WTC11 (cell line): ENCODE data around the gene IGHMBP2. TPM values are rescaled to one million over a fixed set of nuclear protein-coding genes. Genes with fewer than 3 reads are reported as not detected.

ENCODE experiments used
- ATAC-seq: fragments of 200-7000 bp; cut with Tn5 transposase; 2 replicates; pipeline ENCODE4 v1.10.0; 2021; ENCODE audit warnings: mild to moderate bottlenecking, moderate library complexity
- CTCF ChIA-PET: fragments of 300-600 bp; sonication (Branson Sonifier 250); formaldehyde crosslinking; loops from one replicate; lab custom pipeline; 2021; ENCODE audit warnings: antibody characterized with exemption; lab: Charles Lee
- POLR2A ChIA-PET: fragments of 350-600 bp; sonication (Branson Sonifier 250); formaldehyde crosslinking; loops from one replicate; lab custom pipeline; 2021; ENCODE audit warnings: antibody characterized with exemption; lab: Charles Lee
- DNase-seq: peaks from one replicate; pipeline ENCODE4 v3.0.0; 2021; ENCODE audit warnings: low spot score
- H3K27ac Mint-ChIP-seq: 2 replicates; pipeline ENCODE4 v1.8.0; 2021; ENCODE audit warnings: mixed read lengths
- H3K27me3 Mint-ChIP-seq: 2 replicates; pipeline ENCODE4 v1.8.0; 2021; ENCODE audit warnings: low read depth, mild to moderate bottlenecking, moderate library complexity, mixed read lengths
- H3K36me3 Mint-ChIP-seq: 2 replicates; pipeline ENCODE4 v1.8.0; 2021; ENCODE audit warnings: mixed read lengths
- H3K4me1 Mint-ChIP-seq: 2 replicates; pipeline ENCODE4 v1.8.0; 2022; ENCODE audit warnings: mixed read lengths
- H3K4me3 Mint-ChIP-seq: 2 replicates; pipeline ENCODE4 v1.8.0; 2021; ENCODE audit warnings: mild to moderate bottlenecking, moderate library complexity, mixed read lengths
- H3K9me3 Mint-ChIP-seq: 2 replicates; pipeline ENCODE4 v1.8.0; 2021; ENCODE audit warnings: mixed read lengths
- CBFB ChIP-seq: sonication (generic); formaldehyde crosslinking; IDR thresholded peaks from 2 replicates; pipeline ENCODE4 v1.8.1; 2022; ENCODE audit warnings: mild to moderate bottlenecking, low read depth, missing genetic modification reagents
- ELF4 ChIP-seq: sonication (generic); formaldehyde crosslinking; IDR thresholded peaks from 2 replicates; pipeline ENCODE4 v1.8.1; 2022; ENCODE audit warnings: low read depth, mild to moderate bottlenecking, moderate library complexity, missing genetic modification reagents
- JAZF1 ChIP-seq: fragments of 250-450 bp; sonication (Bioruptor Pico); IDR thresholded peaks from 2 replicates; pipeline ENCODE4 v1.9.0; 2021; ENCODE audit warnings: moderate library complexity, mild to moderate bottlenecking, inconsistent platforms
- NFATC4 ChIP-seq: fragments of 250-450 bp; sonication (Bioruptor Pico); IDR thresholded peaks from 2 replicates; pipeline ENCODE4 v1.9.0; 2021; ENCODE audit warnings: mild to moderate bottlenecking
- NR2C2 ChIP-seq: sonication (generic); formaldehyde crosslinking; IDR thresholded peaks from 2 replicates; pipeline ENCODE4 v1.8.0; 2022; ENCODE audit warnings: mild to moderate bottlenecking, missing genetic modification reagents
- ZBTB21 ChIP-seq: sonication (generic); formaldehyde crosslinking; IDR thresholded peaks from 2 replicates; pipeline ENCODE4 v1.8.1; 2023; ENCODE audit warnings: mild to moderate bottlenecking, missing genetic modification reagents, borderline replicate concordance
- ZNF138 ChIP-seq: sonication (generic); formaldehyde crosslinking; conservative IDR thresholded peaks from 2 replicates; pipeline ENCODE4 v1.8.1; 2022; ENCODE audit warnings: mild to moderate bottlenecking, moderate library complexity, missing genetic modification reagents
- ZNF416 ChIP-seq: fragments of 250-450 bp; sonication (Bioruptor Pico); IDR thresholded peaks from 2 replicates; pipeline ENCODE4 v1.9.0; 2021; ENCODE audit warnings: mild to moderate bottlenecking, inconsistent platforms
- total RNA-seq: library from RNA; stranded (reverse); gene quantifications from 3 replicates; pipeline ENCODE4 v1.2.3, GENCODE V29; 2021
- TF ChIP-seq, protein P1 (sequence below): sonication (generic); formaldehyde crosslinking; IDR thresholded peaks from 2 replicates; pipeline ENCODE4 v1.8.1; 2023; ENCODE audit warnings: mild to moderate bottlenecking, missing genetic modification reagents, moderate library complexity
- TF ChIP-seq, protein P2 (sequence below): sonication (generic); formaldehyde crosslinking; IDR thresholded peaks from 2 replicates; pipeline ENCODE4 v1.8.0; 2022; ENCODE audit warnings: mild to moderate bottlenecking, missing genetic modification reagents
- TF ChIP-seq, protein P3 (sequence below): sonication (generic); formaldehyde crosslinking; IDR thresholded peaks from 2 replicates; pipeline ENCODE4 v1.8.1; 2022; ENCODE audit warnings: mild to moderate bottlenecking, moderate library complexity, missing genetic modification reagents
- TF ChIP-seq, protein P4 (sequence below): sonication (generic); formaldehyde crosslinking; IDR thresholded peaks from 2 replicates; pipeline ENCODE4 v1.8.1; 2023; ENCODE audit warnings: mild to moderate bottlenecking, missing genetic modification reagents, borderline replicate concordance
- TF ChIP-seq, protein P5 (sequence below): sonication (generic); formaldehyde crosslinking; IDR thresholded peaks from 2 replicates; pipeline ENCODE4 v1.8.0; 2022; ENCODE audit warnings: mild to moderate bottlenecking, missing genetic modification reagents
- TF ChIP-seq, protein P6 (sequence below): fragments of 250-450 bp; sonication (Bioruptor Pico); IDR thresholded peaks from 2 replicates; pipeline ENCODE4 v1.9.0; 2021; ENCODE audit warnings: mild to moderate bottlenecking
- TF ChIP-seq, protein P7 (sequence below): sonication (generic); formaldehyde crosslinking; IDR thresholded peaks from 2 replicates; pipeline ENCODE4 v1.8.1; 2023; ENCODE audit warnings: mild to moderate bottlenecking, missing genetic modification reagents
- TF ChIP-seq, protein P8 (sequence below): sonication (generic); formaldehyde crosslinking; IDR thresholded peaks from 2 replicates; pipeline ENCODE4 v1.8.0; 2023; ENCODE audit warnings: missing genetic modification reagents, mild to moderate bottlenecking, borderline replicate concordance

The IGHMBP2 gene
- total RNA-seq, 1 experiment from 2014 or later, result 22.5 TPM

DNA sequence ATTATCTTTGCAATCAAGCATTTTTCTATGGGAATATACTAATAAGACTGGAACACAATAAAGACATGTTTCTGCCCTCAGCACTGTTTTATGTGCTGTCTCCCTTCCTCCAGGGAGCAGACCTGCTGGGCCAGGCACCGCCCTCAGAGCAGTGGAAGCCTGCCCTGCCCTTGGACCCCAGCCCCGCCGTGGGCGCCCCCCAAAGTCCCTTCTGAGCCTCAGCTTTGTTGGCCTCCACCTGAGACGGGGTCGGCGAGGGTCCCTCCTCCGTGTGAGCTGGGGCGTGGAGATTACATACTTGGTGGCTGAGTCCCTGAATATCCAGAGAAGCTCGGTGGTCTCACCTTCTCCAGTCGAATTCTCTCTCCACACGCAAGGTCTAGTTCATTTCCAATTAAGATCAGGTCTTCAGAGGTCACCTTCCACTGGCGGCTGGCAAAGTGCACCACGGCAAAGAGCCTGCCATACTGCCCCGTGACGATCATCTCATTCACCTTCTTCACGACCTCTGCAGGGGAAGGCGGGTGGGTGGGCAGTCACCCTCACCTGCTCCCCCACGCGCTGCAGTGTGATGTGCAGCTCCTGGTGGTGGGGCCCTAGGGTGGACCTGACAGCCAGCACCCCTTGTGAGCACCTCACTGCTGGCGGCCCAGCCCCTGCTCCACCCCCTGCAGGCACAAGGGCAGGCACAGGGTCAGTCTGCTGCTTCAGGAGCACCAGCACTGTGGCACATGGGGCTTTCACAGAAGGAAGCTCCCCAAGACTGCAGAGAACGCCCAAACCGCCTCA, 7.3 kb upstream of the IGHMBP2 start:
- no peak for ATAC-seq
- no peak for TF ChIP-seq NR2C2
- no peak for TF ChIP-seq CBFB (CRISPR knock-in tag)
- TF ChIP-seq, protein P1, sequence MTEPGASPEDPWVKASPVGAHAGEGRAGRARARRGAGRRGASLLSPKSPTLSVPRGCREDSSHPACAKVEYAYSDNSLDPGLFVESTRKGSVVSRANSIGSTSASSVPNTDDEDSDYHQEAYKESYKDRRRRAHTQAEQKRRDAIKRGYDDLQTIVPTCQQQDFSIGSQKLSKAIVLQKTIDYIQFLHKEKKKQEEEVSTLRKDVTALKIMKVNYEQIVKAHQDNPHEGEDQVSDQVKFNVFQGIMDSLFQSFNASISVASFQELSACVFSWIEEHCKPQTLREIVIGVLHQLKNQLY (CRISPR knock-in tag), result no peak
- no peak for TF ChIP-seq ZNF138 (CRISPR knock-in tag)
- TF ChIP-seq, protein P2, sequence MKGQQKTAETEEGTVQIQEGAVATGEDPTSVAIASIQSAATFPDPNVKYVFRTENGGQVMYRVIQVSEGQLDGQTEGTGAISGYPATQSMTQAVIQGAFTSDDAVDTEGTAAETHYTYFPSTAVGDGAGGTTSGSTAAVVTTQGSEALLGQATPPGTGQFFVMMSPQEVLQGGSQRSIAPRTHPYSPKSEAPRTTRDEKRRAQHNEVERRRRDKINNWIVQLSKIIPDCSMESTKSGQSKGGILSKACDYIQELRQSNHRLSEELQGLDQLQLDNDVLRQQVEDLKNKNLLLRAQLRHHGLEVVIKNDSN (CRISPR knock-in tag), result no peak
- TF ChIP-seq NFATC4 (CRISPR knock-in tag), result no peak
- TF ChIP-seq, protein P3, sequence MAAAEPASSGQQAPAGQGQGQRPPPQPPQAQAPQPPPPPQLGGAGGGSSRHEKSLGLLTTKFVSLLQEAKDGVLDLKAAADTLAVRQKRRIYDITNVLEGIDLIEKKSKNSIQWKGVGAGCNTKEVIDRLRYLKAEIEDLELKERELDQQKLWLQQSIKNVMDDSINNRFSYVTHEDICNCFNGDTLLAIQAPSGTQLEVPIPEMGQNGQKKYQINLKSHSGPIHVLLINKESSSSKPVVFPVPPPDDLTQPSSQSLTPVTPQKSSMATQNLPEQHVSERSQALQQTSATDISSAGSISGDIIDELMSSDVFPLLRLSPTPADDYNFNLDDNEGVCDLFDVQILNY (CRISPR knock-in tag), result no peak
- no peak for TF ChIP-seq ZBTB21
- no peaks in the 10 kb centered on the region for H3K4me1 Mint-ChIP-seq
- DNase-seq, result no peak
- H3K36me3 Mint-ChIP-seq, result peaks cover 56% of the 10 kb centered on the region
- ChIA-PET CTCF (interaction anchor here (0.7 kb wide), 1 partner anchor 98 kb away, joined by 3 read pairs; no protein-coding TSS in a partner anchor), POLR2A (no interaction called here)
- H3K4me3 Mint-ChIP-seq, result no peak overlapping the region
- no peaks in the 10 kb centered on the region for H3K9me3 Mint-ChIP-seq
- no peak overlapping the region for H3K27ac Mint-ChIP-seq
- no peaks in the 10 kb centered on the region for H3K27me3 Mint-ChIP-seq

DNA sequence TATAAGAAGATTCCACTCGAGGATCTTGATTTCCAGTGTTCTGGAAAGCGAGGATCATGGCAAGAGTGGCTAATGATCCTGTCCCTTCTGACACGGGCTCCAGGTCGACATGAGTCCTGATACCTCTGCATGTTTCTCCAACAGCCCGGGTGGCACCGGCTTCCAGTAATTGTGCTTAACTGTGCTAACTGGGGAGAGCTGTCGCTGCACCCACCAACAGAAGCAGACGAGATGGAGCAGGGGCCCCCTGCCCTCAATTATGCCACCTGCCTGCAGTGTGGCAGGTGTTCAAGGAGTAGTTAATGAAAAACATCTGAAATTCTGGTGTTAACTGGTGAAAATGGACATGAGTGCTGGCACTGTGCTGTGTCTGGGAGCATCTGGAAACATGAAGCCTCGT, 6.2 kb upstream of the IGHMBP2 start:
- ATAC-seq (no peak), DNase-seq (no peak)
- Mint-ChIP-seq H3K36me3 (peaks cover 51% of the 10 kb centered on the region), H3K4me1 (peaks cover 8% of the 10 kb centered on the region), H3K27me3 (no peaks in the 10 kb centered on the region), H3K27ac (no peak overlapping the region), H3K4me3 (no peak overlapping the region), H3K9me3 (no peaks in the 10 kb centered on the region)
- ChIA-PET CTCF (no interaction called here), POLR2A (no interaction called here)
- TF ChIP-seq, protein P4, sequence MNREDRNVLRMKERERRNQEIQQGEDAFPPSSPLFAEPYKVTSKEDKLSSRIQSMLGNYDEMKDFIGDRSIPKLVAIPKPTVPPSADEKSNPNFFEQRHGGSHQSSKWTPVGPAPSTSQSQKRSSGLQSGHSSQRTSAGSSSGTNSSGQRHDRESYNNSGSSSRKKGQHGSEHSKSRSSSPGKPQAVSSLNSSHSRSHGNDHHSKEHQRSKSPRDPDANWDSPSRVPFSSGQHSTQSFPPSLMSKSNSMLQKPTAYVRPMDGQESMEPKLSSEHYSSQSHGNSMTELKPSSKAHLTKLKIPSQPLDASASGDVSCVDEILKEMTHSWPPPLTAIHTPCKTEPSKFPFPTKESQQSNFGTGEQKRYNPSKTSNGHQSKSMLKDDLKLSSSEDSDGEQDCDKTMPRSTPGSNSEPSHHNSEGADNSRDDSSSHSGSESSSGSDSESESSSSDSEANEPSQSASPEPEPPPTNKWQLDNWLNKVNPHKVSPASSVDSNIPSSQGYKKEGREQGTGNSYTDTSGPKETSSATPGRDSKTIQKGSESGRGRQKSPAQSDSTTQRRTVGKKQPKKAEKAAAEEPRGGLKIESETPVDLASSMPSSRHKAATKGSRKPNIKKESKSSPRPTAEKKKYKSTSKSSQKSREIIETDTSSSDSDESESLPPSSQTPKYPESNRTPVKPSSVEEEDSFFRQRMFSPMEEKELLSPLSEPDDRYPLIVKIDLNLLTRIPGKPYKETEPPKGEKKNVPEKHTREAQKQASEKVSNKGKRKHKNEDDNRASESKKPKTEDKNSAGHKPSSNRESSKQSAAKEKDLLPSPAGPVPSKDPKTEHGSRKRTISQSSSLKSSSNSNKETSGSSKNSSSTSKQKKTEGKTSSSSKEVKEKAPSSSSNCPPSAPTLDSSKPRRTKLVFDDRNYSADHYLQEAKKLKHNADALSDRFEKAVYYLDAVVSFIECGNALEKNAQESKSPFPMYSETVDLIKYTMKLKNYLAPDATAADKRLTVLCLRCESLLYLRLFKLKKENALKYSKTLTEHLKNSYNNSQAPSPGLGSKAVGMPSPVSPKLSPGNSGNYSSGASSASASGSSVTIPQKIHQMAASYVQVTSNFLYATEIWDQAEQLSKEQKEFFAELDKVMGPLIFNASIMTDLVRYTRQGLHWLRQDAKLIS (CRISPR knock-in tag), result no peak
- TF ChIP-seq, protein P5, sequence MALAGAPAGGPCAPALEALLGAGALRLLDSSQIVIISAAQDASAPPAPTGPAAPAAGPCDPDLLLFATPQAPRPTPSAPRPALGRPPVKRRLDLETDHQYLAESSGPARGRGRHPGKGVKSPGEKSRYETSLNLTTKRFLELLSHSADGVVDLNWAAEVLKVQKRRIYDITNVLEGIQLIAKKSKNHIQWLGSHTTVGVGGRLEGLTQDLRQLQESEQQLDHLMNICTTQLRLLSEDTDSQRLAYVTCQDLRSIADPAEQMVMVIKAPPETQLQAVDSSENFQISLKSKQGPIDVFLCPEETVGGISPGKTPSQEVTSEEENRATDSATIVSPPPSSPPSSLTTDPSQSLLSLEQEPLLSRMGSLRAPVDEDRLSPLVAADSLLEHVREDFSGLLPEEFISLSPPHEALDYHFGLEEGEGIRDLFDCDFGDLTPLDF, result no peak
- TF ChIP-seq, protein P6, sequence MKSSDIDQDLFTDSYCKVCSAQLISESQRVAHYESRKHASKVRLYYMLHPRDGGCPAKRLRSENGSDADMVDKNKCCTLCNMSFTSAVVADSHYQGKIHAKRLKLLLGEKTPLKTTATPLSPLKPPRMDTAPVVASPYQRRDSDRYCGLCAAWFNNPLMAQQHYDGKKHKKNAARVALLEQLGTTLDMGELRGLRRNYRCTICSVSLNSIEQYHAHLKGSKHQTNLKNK, result no peak
- TF ChIP-seq, protein P7, sequence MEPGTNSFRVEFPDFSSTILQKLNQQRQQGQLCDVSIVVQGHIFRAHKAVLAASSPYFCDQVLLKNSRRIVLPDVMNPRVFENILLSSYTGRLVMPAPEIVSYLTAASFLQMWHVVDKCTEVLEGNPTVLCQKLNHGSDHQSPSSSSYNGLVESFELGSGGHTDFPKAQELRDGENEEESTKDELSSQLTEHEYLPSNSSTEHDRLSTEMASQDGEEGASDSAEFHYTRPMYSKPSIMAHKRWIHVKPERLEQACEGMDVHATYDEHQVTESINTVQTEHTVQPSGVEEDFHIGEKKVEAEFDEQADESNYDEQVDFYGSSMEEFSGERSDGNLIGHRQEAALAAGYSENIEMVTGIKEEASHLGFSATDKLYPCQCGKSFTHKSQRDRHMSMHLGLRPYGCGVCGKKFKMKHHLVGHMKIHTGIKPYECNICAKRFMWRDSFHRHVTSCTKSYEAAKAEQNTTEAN, result no peak
- TF ChIP-seq ZBTB21 (no peak), ZNF416 (CRISPR knock-in tag) (no peak), JAZF1 (CRISPR knock-in tag) (no peak), NR2C2 (no peak), ELF4 (CRISPR knock-in tag) (no peak)
- TF ChIP-seq, protein P8, sequence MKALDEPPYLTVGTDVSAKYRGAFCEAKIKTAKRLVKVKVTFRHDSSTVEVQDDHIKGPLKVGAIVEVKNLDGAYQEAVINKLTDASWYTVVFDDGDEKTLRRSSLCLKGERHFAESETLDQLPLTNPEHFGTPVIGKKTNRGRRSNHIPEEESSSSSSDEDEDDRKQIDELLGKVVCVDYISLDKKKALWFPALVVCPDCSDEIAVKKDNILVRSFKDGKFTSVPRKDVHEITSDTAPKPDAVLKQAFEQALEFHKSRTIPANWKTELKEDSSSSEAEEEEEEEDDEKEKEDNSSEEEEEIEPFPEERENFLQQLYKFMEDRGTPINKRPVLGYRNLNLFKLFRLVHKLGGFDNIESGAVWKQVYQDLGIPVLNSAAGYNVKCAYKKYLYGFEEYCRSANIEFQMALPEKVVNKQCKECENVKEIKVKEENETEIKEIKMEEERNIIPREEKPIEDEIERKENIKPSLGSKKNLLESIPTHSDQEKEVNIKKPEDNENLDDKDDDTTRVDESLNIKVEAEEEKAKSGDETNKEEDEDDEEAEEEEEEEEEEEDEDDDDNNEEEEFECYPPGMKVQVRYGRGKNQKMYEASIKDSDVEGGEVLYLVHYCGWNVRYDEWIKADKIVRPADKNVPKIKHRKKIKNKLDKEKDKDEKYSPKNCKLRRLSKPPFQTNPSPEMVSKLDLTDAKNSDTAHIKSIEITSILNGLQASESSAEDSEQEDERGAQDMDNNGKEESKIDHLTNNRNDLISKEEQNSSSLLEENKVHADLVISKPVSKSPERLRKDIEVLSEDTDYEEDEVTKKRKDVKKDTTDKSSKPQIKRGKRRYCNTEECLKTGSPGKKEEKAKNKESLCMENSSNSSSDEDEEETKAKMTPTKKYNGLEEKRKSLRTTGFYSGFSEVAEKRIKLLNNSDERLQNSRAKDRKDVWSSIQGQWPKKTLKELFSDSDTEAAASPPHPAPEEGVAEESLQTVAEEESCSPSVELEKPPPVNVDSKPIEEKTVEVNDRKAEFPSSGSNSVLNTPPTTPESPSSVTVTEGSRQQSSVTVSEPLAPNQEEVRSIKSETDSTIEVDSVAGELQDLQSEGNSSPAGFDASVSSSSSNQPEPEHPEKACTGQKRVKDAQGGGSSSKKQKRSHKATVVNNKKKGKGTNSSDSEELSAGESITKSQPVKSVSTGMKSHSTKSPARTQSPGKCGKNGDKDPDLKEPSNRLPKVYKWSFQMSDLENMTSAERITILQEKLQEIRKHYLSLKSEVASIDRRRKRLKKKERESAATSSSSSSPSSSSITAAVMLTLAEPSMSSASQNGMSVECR (CRISPR knock-in tag), result no peak
- TF ChIP-seq, protein P1 (CRISPR knock-in tag), result no peak
